GM23248 (cell line): Measurements from ENCODE around the gene ANOS1. TPM values are rescaled to one million over a fixed set of nuclear protein-coding genes. Genes with fewer than 3 reads are reported as not detected.

ENCODE experiments used
- DNase-seq: peaks from one replicate; pipeline ENCODE4 v3.0.0-alpha.2; 2015
- H2AFZ ChIP-seq: fragments of 200-600 bp; sonication (generic); 2 replicates; pipeline ENCODE4 v1.6.1; 2016; ENCODE audit warnings: antibody characterized with exemption
- H3F3A ChIP-seq: fragments of 200-600 bp; sonication (generic); 2 replicates; pipeline ENCODE4 v1.6.1; 2016; ENCODE audit warnings: mild to moderate bottlenecking, antibody characterized with exemption, mixed run types; ENCODE audit not compliant: insufficient read depth
- H3K27ac ChIP-seq: fragments of 200-600 bp; sonication (generic); 2 replicates; pipeline ENCODE4 v1.5.1; 2016; ENCODE audit warnings: mild to moderate bottlenecking
- H3K27me3 ChIP-seq: fragments of 200-600 bp; sonication (generic); replicated peaks from 2 replicates; pipeline ENCODE4 v1.6.1; 2016; ENCODE audit warnings: mild to moderate bottlenecking; ENCODE audit not compliant: insufficient read depth
- H3K36me3 ChIP-seq: fragments of 200-600 bp; sonication (generic); 2 replicates; pipeline ENCODE4 v1.6.1; 2016; ENCODE audit warnings: low read depth, mild to moderate bottlenecking
- H3K4me1 ChIP-seq: fragments of 200-600 bp; sonication (generic); 2 replicates; pipeline ENCODE4 v1.6.1; 2016; ENCODE audit warnings: mild to moderate bottlenecking; ENCODE audit not compliant: insufficient read depth
- H3K4me2 ChIP-seq: fragments of 200-600 bp; sonication (generic); one replicate; pipeline ENCODE4 v1.6.1; 2016; ENCODE audit warnings: mild to moderate bottlenecking; ENCODE audit not compliant: unreplicated experiment
- H3K4me3 ChIP-seq: fragments of 200-600 bp; sonication (generic); 2 replicates; pipeline ENCODE4 v1.5.1; 2016; ENCODE audit warnings: mild to moderate bottlenecking
- H3K79me2 ChIP-seq: fragments of 200-600 bp; sonication (generic); 2 replicates; pipeline ENCODE4 v1.6.1; 2016; ENCODE audit warnings: mild to moderate bottlenecking; ENCODE audit not compliant: insufficient read depth
- H3K9ac ChIP-seq: fragments of 200-600 bp; sonication (generic); 2 replicates; pipeline ENCODE4 v1.6.1; 2016; ENCODE audit warnings: mild to moderate bottlenecking
- H3K9me2 ChIP-seq: fragments of 200-600 bp; sonication (generic); 2 replicates; pipeline ENCODE4 v1.6.1; 2016; ENCODE audit warnings: mixed run types, mild to moderate bottlenecking, moderate library complexity; ENCODE audit not compliant: insufficient read depth
- H3K9me3 ChIP-seq: fragments of 200-600 bp; sonication (generic); one replicate; pipeline ENCODE4 v1.6.1; 2017; ENCODE audit warnings: low read depth
- H4K20me1 ChIP-seq: fragments of 200-600 bp; sonication (generic); 2 replicates; pipeline ENCODE4 v1.6.0; 2016; ENCODE audit not compliant: insufficient read depth
- EZH2 ChIP-seq: fragments of 200-600 bp; sonication (generic); IDR thresholded peaks from 2 replicates; pipeline ENCODE4 v1.6.1; 2018; ENCODE audit warnings: antibody characterized with exemption, mild to moderate bottlenecking; ENCODE audit not compliant: insufficient read depth, poor library complexity, severe bottlenecking
- EZH2phosphoT487 ChIP-seq: fragments of 200-600 bp; sonication (generic); IDR thresholded peaks from 2 replicates; pipeline ENCODE4 v1.6.1; 2018; ENCODE audit warnings: antibody characterized with exemption, moderate library complexity, mild to moderate bottlenecking, low read depth; ENCODE audit not compliant: insufficient read depth
- WGBS, 2 experiments: methylation state at CpG; one replicate each; pipeline ENCODE4 v1.1.6; 2015 to 2017; ENCODE audit warnings: low lambda C conversion rate in 2 of 2, low coverage in 1 of 2; ENCODE audit errors: missing lambda C conversion rate in 2 of 2; 5-methylcytosine and 5-hydroxymethylcytosine counted together
- in situ Hi-C: fragments of 300-500 bp; cut with MboI; formaldehyde crosslinking; loops from 2 replicates; pipeline ENCODE4 v1.15.0; 2020
- polyA plus RNA-seq: library from polyadenylated mRNA; unstranded; fragments of >200 nt; fragmentation: Nextera tagmentation; extraction: Ambion mirVana; gene quantifications from 2 replicates; pipeline ENCODE4 v1.2.1, GENCODE V29; 2016
- total RNA-seq: library from RNA; depleted of rRNA; stranded (reverse); fragments of >200 nt; shearing (Covaris generic); gene quantifications from 2 replicates; pipeline ENCODE4 v1.2.3, GENCODE V29; 2014

The ANOS1 gene
- total and polyA plus RNA-seq, 2 experiments from 2014 or later = not detected

GRCh38 chrX:8653956-8654355 lies 78.0 kb downstream of the ANOS1 start:
- 7 to 17% methylated on average over 2 of the region's 2 CpGs for WGBS, 2 experiments

GRCh38 chrX:8649969-8650368 lies 82.0 kb downstream of the ANOS1 start:
- no peak overlapping the region for H2AFZ ChIP-seq
- no peak for DNase-seq
- TF ChIP-seq EZH2phosphoT487 = no peak
- TF ChIP-seq EZH2 = no peak

More at GRCh38 chrX:8653956-8654355, 78.0 kb downstream of the ANOS1 start:
- in situ Hi-C loops = no loop called here
- no peak for DNase-seq
- Histone ChIP-seq H3K9me2 (no peaks in the 10 kb centered on the region), H3K4me2 (no peak overlapping the region), H3K9ac (no peak overlapping the region), H4K20me1 (no peaks in the 10 kb centered on the region), H3K4me1 (no peaks in the 10 kb centered on the region), H3F3A (no peaks in the 10 kb centered on the region), H3K27me3 (no peaks in the 10 kb centered on the region), H3K27ac (no peak overlapping the region), H3K9me3 (no peaks in the 10 kb centered on the region), H3K36me3 (no peaks in the 10 kb centered on the region), H3K79me2 (no peaks in the 10 kb centered on the region), H3K4me3 (no peak overlapping the region), H2AFZ (no peak overlapping the region)
- TF ChIP-seq EZH2 = no peak
- no peak for TF ChIP-seq EZH2phosphoT487

DNA sequence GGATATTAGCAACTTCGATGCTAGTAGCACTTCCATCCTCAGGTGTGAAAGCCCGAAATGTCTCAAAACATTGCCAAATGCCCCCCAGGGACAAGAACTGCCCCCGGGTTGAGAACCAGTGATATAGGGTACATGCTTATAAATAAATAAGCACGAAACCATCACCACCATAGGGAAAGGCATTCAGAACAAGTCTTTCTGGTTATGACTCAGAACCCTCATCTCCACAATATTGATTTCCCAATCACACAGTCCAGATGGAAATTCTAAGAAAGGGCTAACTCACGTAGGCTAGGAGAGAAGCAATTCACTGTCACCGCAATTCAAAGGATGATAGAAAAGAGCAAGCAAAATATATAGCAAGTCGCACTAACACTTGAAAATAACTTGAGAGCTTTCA lies 84.8 kb downstream of the ANOS1 start:
- H3K4me3 ChIP-seq = no peak overlapping the region
- DNase-seq = no peak
- no peaks in the 10 kb centered on the region for H3K27me3 ChIP-seq
- no peaks in the 10 kb centered on the region for H3K9me2 ChIP-seq
- H4K20me1 ChIP-seq = no peaks in the 10 kb centered on the region
- in situ Hi-C loops = no loop called here
- H3K36me3 ChIP-seq = no peaks in the 10 kb centered on the region
- no peak overlapping the region for H3K9ac ChIP-seq
- no peak overlapping the region for H3K4me2 ChIP-seq
- no peak overlapping the region for H3K27ac ChIP-seq
- WGBS, 2 experiments = 14 to 29% methylated on average over 7 of the region's 7 CpGs
- H3K9me3 ChIP-seq = no peaks in the 10 kb centered on the region
- H3K79me2 ChIP-seq = no peaks in the 10 kb centered on the region
- no peaks in the 10 kb centered on the region for H3K4me1 ChIP-seq
- H3F3A ChIP-seq = no peaks in the 10 kb centered on the region
- H2AFZ ChIP-seq = no peak overlapping the region
- no peak for TF ChIP-seq EZH2
- TF ChIP-seq EZH2phosphoT487 = no peak

More at GRCh38 chrX:8649969-8650368, 82.0 kb downstream of the ANOS1 start:
- Histone ChIP-seq H3K4me1 (no peaks in the 10 kb centered on the region), H3K4me3 (no peak overlapping the region), H3K4me2 (no peak overlapping the region), H3K36me3 (no peaks in the 10 kb centered on the region), H3K79me2 (no peaks in the 10 kb centered on the region), H3K27ac (no peak overlapping the region), H3K9me2 (no peaks in the 10 kb centered on the region), H3K27me3 (no peaks in the 10 kb centered on the region), H3F3A (no peaks in the 10 kb centered on the region), H3K9ac (no peak overlapping the region), H3K9me3 (no peaks in the 10 kb centered on the region), H4K20me1 (no peaks in the 10 kb centered on the region)
- in situ Hi-C loops = no loop called here

- H3K36me3 ChIP-seq = no peaks in the 10 kb centered on the region
- no peak overlapping the region for H3K4me2 ChIP-seq
- no peaks in the 10 kb centered on the region for H3K27me3 ChIP-seq
- H3K9me2 ChIP-seq = no peaks in the 10 kb centered on the region
- no peaks in the 10 kb centered on the region for H3K79me2 ChIP-seq
- in situ Hi-C loops = no loop called here
- no peaks in the 10 kb centered on the region for H3K4me1 ChIP-seq
- H4K20me1 ChIP-seq = no peaks in the 10 kb centered on the region
- 7% methylated on average over 8 to 11 of the region's 11 CpGs for WGBS, 2 experiments
- H3K27ac ChIP-seq = no peak overlapping the region
- TF ChIP-seq EZH2 (no peak), EZH2phosphoT487 (no peak)
- DNase-seq = no peak
- no peaks in the 10 kb centered on the region for H3K9me3 ChIP-seq
- no peak overlapping the region for H3K9ac ChIP-seq
- no peak overlapping the region for H3K4me3 ChIP-seq
- H2AFZ ChIP-seq = no peak overlapping the region
- H3F3A ChIP-seq = no peaks in the 10 kb centered on the region
Measured at GRCh38 chrX:8639949-8640475, 91.9 kb downstream of the ANOS1 start.

- no peaks in the 10 kb centered on the region for H3K79me2 ChIP-seq
- no peaks in the 10 kb centered on the region for H3K9me2 ChIP-seq
- no peaks in the 10 kb centered on the region for H3K4me1 ChIP-seq
- H3K27me3 ChIP-seq = no peaks in the 10 kb centered on the region
- no peaks in the 10 kb centered on the region for H3F3A ChIP-seq
- H3K36me3 ChIP-seq = no peaks in the 10 kb centered on the region
- H4K20me1 ChIP-seq = no peaks in the 10 kb centered on the region
- H3K4me3 ChIP-seq = no peak overlapping the region
- H2AFZ ChIP-seq = no peak overlapping the region
- no peak overlapping the region for H3K4me2 ChIP-seq
- no peaks in the 10 kb centered on the region for H3K9me3 ChIP-seq
- TF ChIP-seq EZH2phosphoT487 = no peak
- TF ChIP-seq EZH2 = no peak
- in situ Hi-C loops = no loop called here
- H3K9ac ChIP-seq = no peak overlapping the region
- no peak overlapping the region for H3K27ac ChIP-seq
- no peak for DNase-seq
Measured at GRCh38 chrX:8636497-8636896, 95.4 kb downstream of the ANOS1 start.
